ENCODE results near the gene VARS2. TPM values are rescaled to one million over a fixed set of nuclear protein-coding genes. Genes with fewer than 3 reads are reported as not detected.
A peak's percentile ranks its signal among the peaks of the same experiment; 100 is the strongest.

The VARS2 gene
- total RNA-seq, 6 experiments from 2014 or later = 15.3 to 18.4 (median 16.9) TPM

GRCh38 chr6:30890646-30891449 is 23.2 kb upstream of the VARS2 start:
- H3K4me1 Mint-ChIP-seq (ENCODE audit: low read depth) = peaks cover 37% of the 10 kb centered on the region
- no peaks in the 10 kb centered on the region for H3K9me3 Mint-ChIP-seq
- peaks cover 1% of the 10 kb centered on the region; the same call in 1 of the 2 replicates for H3K27me3 Mint-ChIP-seq (ENCODE audit: insufficient read depth)
- no peak for DNase-seq
- no peak overlapping the region for H3K27ac Mint-ChIP-seq
- H3K36me3 Mint-ChIP-seq (ENCODE audit: low read depth) = peaks cover 6% of the 10 kb centered on the region
- no peak for TF ChIP-seq CTCF (IDR thresholded peaks at IDR 0.05)
- no peak overlapping the region for H3K4me3 Mint-ChIP-seq

- no peaks in the 10 kb centered on the region for H3K9me3 Mint-ChIP-seq
- no peak overlapping the region for H3K27ac Mint-ChIP-seq
- peaks cover 6% of the 10 kb centered on the region for H3K36me3 Mint-ChIP-seq (ENCODE audit: low read depth)
- H3K4me1 Mint-ChIP-seq (ENCODE audit: low read depth) = peaks cover 32% of the 10 kb centered on the region
- H3K27me3 Mint-ChIP-seq (ENCODE audit: insufficient read depth) = peaks cover 1% of the 10 kb centered on the region; the same call in 1 of the 2 replicates
- DNase-seq = no peak
- no peak for TF ChIP-seq CTCF (IDR thresholded peaks at IDR 0.05)
- H3K4me3 Mint-ChIP-seq = no peak overlapping the region
Measured at GRCh38 chr6:30891450-30891723, 22.7 kb upstream of the VARS2 start.

DNA sequence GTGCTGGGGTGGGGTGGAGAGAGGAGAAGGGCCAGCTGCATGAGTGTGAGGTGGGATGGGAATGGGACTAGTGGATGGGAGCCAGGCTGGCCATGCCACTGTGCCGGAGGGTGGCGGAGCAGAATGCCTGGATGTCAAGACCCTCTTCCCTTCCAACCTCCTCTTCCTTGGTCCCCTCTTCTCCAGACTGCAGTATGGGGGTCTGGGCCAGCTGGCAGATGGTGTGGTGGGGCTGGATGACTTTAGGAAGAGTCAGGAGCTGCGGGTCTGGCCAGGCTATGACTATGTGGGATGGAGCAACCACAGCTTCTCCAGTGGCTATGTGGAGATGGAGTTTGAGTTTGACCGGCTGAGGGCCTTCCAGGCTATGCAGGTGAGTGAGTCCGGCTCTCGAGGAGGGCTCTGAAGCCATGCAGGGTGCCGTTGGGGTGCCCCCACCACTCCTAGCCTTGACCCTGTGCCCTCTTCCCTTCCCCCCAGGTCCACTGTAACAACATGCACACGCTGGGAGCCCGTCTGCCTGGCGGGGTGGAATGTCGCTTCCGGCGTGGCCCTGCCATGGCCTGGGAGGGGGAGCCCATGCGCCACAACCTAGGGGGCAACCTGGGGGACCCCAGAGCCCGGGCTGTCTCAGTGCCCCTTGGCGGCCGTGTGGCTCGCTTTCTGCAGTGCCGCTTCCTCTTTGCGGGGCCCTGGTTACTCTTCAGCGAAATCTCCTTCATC is 22.1 kb upstream of the VARS2 start:
- no peak for TF ChIP-seq CTCF (IDR thresholded peaks at IDR 0.05)
- no peaks in the 10 kb centered on the region for H3K9me3 Mint-ChIP-seq
- no peak overlapping the region for H3K4me3 Mint-ChIP-seq
- peaks cover 6% of the 10 kb centered on the region for H3K36me3 Mint-ChIP-seq (ENCODE audit: low read depth)
- DNase-seq = no peak
- H3K4me1 Mint-ChIP-seq (ENCODE audit: low read depth) = peaks cover 26% of the 10 kb centered on the region
- H3K27me3 Mint-ChIP-seq (ENCODE audit: insufficient read depth) = peaks cover 1% of the 10 kb centered on the region; the same call in 1 of the 2 replicates
- H3K27ac Mint-ChIP-seq = no peak overlapping the region

GRCh38 chr6:30893001-30893591 is 20.9 kb upstream of the VARS2 start:
- TF ChIP-seq CTCF (IDR thresholded peaks at IDR 0.05) = peak; percentile 58
- peaks cover 6% of the 10 kb centered on the region for H3K36me3 Mint-ChIP-seq (ENCODE audit: low read depth)
- H3K27ac Mint-ChIP-seq = no peak overlapping the region
- H3K4me3 Mint-ChIP-seq = no peak overlapping the region
- peaks cover 1% of the 10 kb centered on the region; the same call in 1 of the 2 replicates for H3K27me3 Mint-ChIP-seq (ENCODE audit: insufficient read depth)
- H3K4me1 Mint-ChIP-seq (ENCODE audit: low read depth) = peaks cover 15% of the 10 kb centered on the region
- H3K9me3 Mint-ChIP-seq = no peaks in the 10 kb centered on the region
- no peak for DNase-seq

GRCh38 chr6:30893666-30894065 is 20.4 kb upstream of the VARS2 start:
- Mint-ChIP-seq H3K4me3 (no peak overlapping the region), H3K9me3 (no peaks in the 10 kb centered on the region), H3K4me1 (ENCODE audit: low read depth) (peaks cover 9% of the 10 kb centered on the region), H3K27ac (no peak overlapping the region), H3K27me3 (ENCODE audit: insufficient read depth) (peaks cover 1% of the 10 kb centered on the region; the same call in 1 of the 2 replicates), H3K36me3 (ENCODE audit: low read depth) (peaks cover 8% of the 10 kb centered on the region)
- DNase-seq = no peak
- TF ChIP-seq CTCF (IDR thresholded peaks at IDR 0.05) = no peak

Data from HFFc6 (cell line).